HepG2 (cell line): ENCODE results near the gene C21orf91. TPM values are rescaled to one million over a fixed set of nuclear protein-coding genes. Genes with fewer than 3 reads are reported as not detected.

Experiments used
- ATF1 ChIP-seq: IDR thresholded peaks from 2 replicates; pipeline ENCODE4 v1.6.1; 2016; ENCODE audit warnings: mild to moderate bottlenecking, control low read depth
- GZF1 ChIP-seq: sonication (generic); formaldehyde crosslinking; IDR thresholded peaks from 2 replicates; pipeline ENCODE4 v1.5.1; 2020; ENCODE audit warnings: mild to moderate bottlenecking, missing genetic modification reagents
- PHF8 ChIP-seq: sonication (generic); formaldehyde crosslinking; IDR thresholded peaks from 2 replicates; pipeline ENCODE4 v1.5.0; 2020; ENCODE audit warnings: missing genetic modification reagents
- TAF1 ChIP-seq: sonication (generic); formaldehyde crosslinking; IDR thresholded peaks from 2 replicates; pipeline ENCODE4 v1.4.0; 2020; ENCODE audit warnings: missing genetic modification reagents
- YY1 ChIP-seq: IDR thresholded peaks from 2 replicates; pipeline ENCODE4 v1.6.1; 2011; ENCODE audit warnings: low read length, low read depth, moderate library complexity, mild to moderate bottlenecking; ENCODE audit not compliant: insufficient read depth, insufficient replicate concordance
- ZBTB40 ChIP-seq, 2 experiments: fragments of 450-650 bp in 1 of 2; sonication (generic) in 1 of 2; formaldehyde crosslinking in 1 of 2; IDR thresholded peaks; 2 replicates each; pipeline versions ENCODE4 v1.6.1 to v1.8.0; 2016 to 2022; ENCODE audit warnings: antibody characterized with exemption in 1 of 2, mild to moderate bottlenecking in 1 of 2, missing genetic modification reagents in 1 of 2
- ZNF225 ChIP-seq: sonication (generic); formaldehyde crosslinking; IDR thresholded peaks from 2 replicates; pipeline ENCODE4 v1.4.0; 2020; ENCODE audit warnings: mild to moderate bottlenecking, missing genetic modification reagents
- ZNF335 ChIP-seq: sonication (generic); formaldehyde crosslinking; IDR thresholded peaks from 2 replicates; pipeline ENCODE4 v1.4.0; 2020; ENCODE audit warnings: missing genetic modification reagents
- ZNF646 ChIP-seq: sonication (generic); formaldehyde crosslinking; IDR thresholded peaks from 2 replicates; pipeline ENCODE4 v1.9.0; 2021; ENCODE audit warnings: mild to moderate bottlenecking, missing genetic modification reagents
- polyA plus RNA-seq, 8 experiments: library from polyadenylated mRNA; depleted of rRNA in 3 of 8; stranded (reverse) in 7 of 8; unstranded in 1 of 8; fragments of >200 nt; fragmentation: Illumina TruSeq in 4 of 8; extraction: Trizol in 4 of 8; gene quantifications; 2 replicates each; pipeline versions ENCODE4 v1.2.1 to v1.2.3, GENCODE V29; 2011 to 2016; ENCODE audit warnings: low read depth in 4 of 8, missing spikeins in 1 of 8, mixed read lengths in 1 of 8; ENCODE audit not compliant: insufficient read depth in 1 of 8
- total RNA-seq, 5 experiments: library from RNA; depleted of rRNA; stranded (reverse); fragments of >200 nt; fragmentation: Illumina TruSeq; extraction: Trizol; gene quantifications; 2 replicates each; pipeline ENCODE4 v1.2.3, GENCODE V29; 2016; ENCODE audit warnings: low read depth in 1 of 5
- TF ChIP-seq, protein P1 (sequence below): sonication (generic); formaldehyde crosslinking; IDR thresholded peaks from 2 replicates; pipeline ENCODE4 v1.5.0; 2020; ENCODE audit warnings: mild to moderate bottlenecking, missing genetic modification reagents

The C21orf91 gene
- total and polyA plus RNA-seq, 2 of the 13 experiments (the other 11 are each of a cell fraction or from before 2014, with no cell fraction given): 2.9 to 7.8 TPM

DNA sequence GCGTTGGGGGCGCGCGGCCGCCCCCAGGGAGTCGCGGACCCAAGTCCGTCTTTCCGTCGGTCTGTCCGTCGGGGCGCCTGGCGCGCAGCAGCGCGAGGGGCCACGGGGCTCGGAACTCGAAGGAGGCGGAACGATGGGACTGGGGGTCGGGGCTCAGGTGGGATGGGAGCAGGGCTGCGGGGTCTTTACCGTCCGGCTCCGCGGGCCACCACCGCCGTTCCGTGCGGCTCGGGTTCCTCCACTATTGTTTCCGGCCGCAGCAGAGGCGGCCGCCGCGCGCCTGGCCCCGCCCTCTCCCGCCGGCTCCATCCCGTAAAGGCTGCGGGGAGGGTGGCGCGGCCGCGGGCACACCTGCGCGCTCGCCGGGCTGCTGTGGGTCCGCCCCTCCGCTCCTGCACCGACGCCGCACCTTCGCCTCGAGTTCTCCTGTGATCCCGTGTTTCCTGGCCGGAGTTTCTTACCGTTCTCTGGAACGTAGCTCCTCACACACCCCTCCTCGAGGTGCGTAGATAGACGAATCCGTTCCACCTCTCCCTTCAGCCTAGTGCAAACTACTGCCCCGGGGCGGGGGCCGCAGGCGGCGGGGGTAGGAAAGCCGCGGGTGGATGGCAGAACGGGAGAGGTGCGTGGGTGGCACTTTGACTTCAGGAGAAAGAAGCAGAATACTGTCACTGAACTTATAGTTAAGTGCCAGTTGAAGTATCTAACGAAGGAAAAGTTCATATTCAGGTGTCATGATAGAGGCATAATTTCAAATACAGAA, at the start of gene C21orf91 (continued):
- peak; percentile 96 for TF ChIP-seq TAF1 (CRISPR knock-in tag)
- TF ChIP-seq ZNF225 (CRISPR knock-in tag): 0 out of 2 replicates have a peak, but pooled peaks have one; percentile 27
- no peak for TF ChIP-seq ATF1 (CRISPR knock-in tag)
- TF ChIP-seq ZNF646 (CRISPR knock-in tag): no peak
- no peak for TF ChIP-seq ZBTB40 (IDR thresholded peaks at IDR 0.05)
- TF ChIP-seq ZBTB40 (CRISPR knock-in tag; IDR thresholded peaks at IDR 0.05): peak; percentile 68; the same call in 1 of the 2 replicates
- no peak for TF ChIP-seq GZF1 (CRISPR knock-in tag)
- TF ChIP-seq YY1: peak; percentile 52
- peak; percentile 91 for TF ChIP-seq PHF8 (CRISPR knock-in tag)
- 0 out of 2 replicates have a peak, but pooled peaks have one; percentile 37 for TF ChIP-seq ZNF335 (CRISPR knock-in tag)
- TF ChIP-seq, protein P1, sequence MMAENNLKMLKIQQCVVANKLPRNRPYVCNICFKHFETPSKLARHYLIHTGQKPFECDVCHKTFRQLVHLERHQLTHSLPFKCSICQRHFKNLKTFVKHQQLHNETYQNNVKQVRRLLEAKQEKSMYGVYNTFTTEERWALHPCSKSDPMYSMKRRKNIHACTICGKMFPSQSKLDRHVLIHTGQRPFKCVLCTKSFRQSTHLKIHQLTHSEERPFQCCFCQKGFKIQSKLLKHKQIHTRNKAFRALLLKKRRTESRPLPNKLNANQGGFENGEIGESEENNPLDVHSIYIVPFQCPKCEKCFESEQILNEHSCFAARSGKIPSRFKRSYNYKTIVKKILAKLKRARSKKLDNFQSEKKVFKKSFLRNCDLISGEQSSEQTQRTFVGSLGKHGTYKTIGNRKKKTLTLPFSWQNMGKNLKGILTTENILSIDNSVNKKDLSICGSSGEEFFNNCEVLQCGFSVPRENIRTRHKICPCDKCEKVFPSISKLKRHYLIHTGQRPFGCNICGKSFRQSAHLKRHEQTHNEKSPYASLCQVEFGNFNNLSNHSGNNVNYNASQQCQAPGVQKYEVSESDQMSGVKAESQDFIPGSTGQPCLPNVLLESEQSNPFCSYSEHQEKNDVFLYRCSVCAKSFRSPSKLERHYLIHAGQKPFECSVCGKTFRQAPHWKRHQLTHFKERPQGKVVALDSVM (CRISPR knock-in tag): peak; percentile 52
